SK-N-SH (cell line): ENCODE measurements around the gene ZNF521. TPM values are rescaled to one million over a fixed set of nuclear protein-coding genes. Genes with fewer than 3 reads are reported as not detected.

Source experiments
- CTCF ChIA-PET: fragments of 300-600, 350-600 bp; formaldehyde crosslinking; extraction: SDS; loops from one replicate; lab custom pipeline; 2021; lab: Yijun Ruan, JAX
- POLR2A ChIA-PET: fragments of 350-600 bp; sonication (Branson Sonifier 250); formaldehyde crosslinking; extraction: SDS; loops from one replicate; lab custom pipeline; 2020; ENCODE audit warnings: antibody characterized with exemption, inconsistent platforms; lab: Yijun Ruan, JAX
- DNase-seq: peaks from one replicate; pipeline ENCODE4 v3.0.0; 2012
- H2AFZ ChIP-seq: fragments of 200-600 bp; sonication (generic); 2 replicates; pipeline ENCODE4 v1.8.1; 2016; ENCODE audit warnings: antibody characterized with exemption, mild to moderate bottlenecking, low read depth
- H3F3A ChIP-seq: fragments of 200-600 bp; sonication (generic); replicated peaks from 2 replicates; pipeline ENCODE3; 2016; ENCODE audit warnings: antibody characterized with exemption, mild to moderate bottlenecking; ENCODE audit not compliant: insufficient read depth
- H3K27ac ChIP-seq, 2 experiments: fragments of 200-500 bp in 1 of 2; fragments of 200-600 bp in 1 of 2; sonication (Bioruptor generic) in 1 of 2; sonication (generic), shearing (Covaris generic) in 1 of 2; 2 replicates each; pipeline versions ENCODE4 v1.5.1 to v1.6.1; 2014 to 2016; ENCODE audit warnings: low read depth in 2 of 2, inconsistent platforms in 1 of 2, low read length in 1 of 2, mild to moderate bottlenecking in 1 of 2, mixed read lengths in 1 of 2
- H3K27me3 ChIP-seq: fragments of 200-600 bp; sonication (generic), shearing (Covaris generic); 2 replicates; pipeline ENCODE4 v1.6.1; 2016; ENCODE audit warnings: mixed run types; ENCODE audit not compliant: insufficient read depth
- H3K36me3 ChIP-seq, 2 experiments: fragments of 200-500 bp in 1 of 2; fragments of 200-600 bp in 1 of 2; sonication (Bioruptor generic) in 1 of 2; sonication (generic) in 1 of 2; replicated peaks in 1 of 2; 2 replicates each; pipeline versions ENCODE3 to v1.5.1; 2014 to 2016; ENCODE audit warnings: low read length in 1 of 2, mild to moderate bottlenecking in 1 of 2; ENCODE audit not compliant: insufficient read depth in 2 of 2, control insufficient read depth in 1 of 2
- H3K4me1 ChIP-seq, 2 experiments: fragments of 200-500 bp in 1 of 2; fragments of 200-600 bp in 1 of 2; sonication (Bioruptor generic) in 1 of 2; sonication (generic), shearing (Covaris generic) in 1 of 2; 2 replicates each; pipeline versions ENCODE4 v1.5.1 to v1.6.1; 2014 to 2016; ENCODE audit warnings: low read depth in 1 of 2, low read length in 1 of 2, mixed run types in 1 of 2; ENCODE audit not compliant: insufficient read depth in 2 of 2, control insufficient read depth in 1 of 2
- H3K4me2 ChIP-seq: fragments of 200-600 bp; sonication (generic), shearing (Covaris generic); 2 replicates; pipeline ENCODE4 v1.6.1; 2017; ENCODE audit warnings: mixed run types
- H3K4me3 ChIP-seq, 2 experiments: fragments of 200-500 bp in 1 of 2; fragments of 200-600 bp in 1 of 2; sonication (Bioruptor generic) in 1 of 2; sonication (generic), shearing (Covaris generic) in 1 of 2; 2 replicates each; pipeline versions ENCODE4 v1.5.1 to v1.8.1; 2014 to 2016; ENCODE audit warnings: low read depth in 2 of 2, inconsistent platforms in 1 of 2, low read length in 1 of 2, mild to moderate bottlenecking in 1 of 2, mixed read lengths in 1 of 2, moderate library complexity in 1 of 2
- H3K79me2 ChIP-seq: fragments of 200-600 bp; sonication (generic); 2 replicates; pipeline ENCODE4 v1.8.1; 2017; ENCODE audit warnings: mild to moderate bottlenecking; ENCODE audit not compliant: insufficient read depth
- H3K9ac ChIP-seq: fragments of 200-600 bp; sonication (generic); 2 replicates; pipeline ENCODE4 v1.6.1; 2017; ENCODE audit warnings: mixed run types
- H3K9me2 ChIP-seq: fragments of 200-600 bp; sonication (generic); 2 replicates; pipeline ENCODE4 v1.6.1; 2017; ENCODE audit warnings: mixed run types
- H3K9me3 ChIP-seq: fragments of 200-600 bp; sonication (generic); 2 replicates; pipeline ENCODE4 v1.6.1; 2017; ENCODE audit warnings: mixed run types, mild to moderate bottlenecking, moderate library complexity
- H4K20me1 ChIP-seq: fragments of 200-600 bp; sonication (generic); 2 replicates; pipeline ENCODE4 v1.6.1; 2017; ENCODE audit warnings: mild to moderate bottlenecking, mixed run types; ENCODE audit not compliant: insufficient read depth
- ELF1 ChIP-seq: IDR thresholded peaks from 2 replicates; pipeline ENCODE4 v1.4.0; 2012
- EP300 ChIP-seq, 2 experiments: IDR thresholded peaks; 2 replicates each; pipeline versions ENCODE4 v1.4.0 to v1.6.1; 2012; ENCODE audit warnings: borderline replicate concordance in 1 of 2, low read depth in 1 of 2, low read length in 1 of 2
- EZH2phosphoT487 ChIP-seq: fragments of 200-600 bp; sonication (generic); IDR thresholded peaks from 2 replicates; pipeline ENCODE4 v1.6.1; 2017; ENCODE audit warnings: low read depth, mixed run types, mild to moderate bottlenecking, antibody characterized with exemption, moderate library complexity, borderline replicate concordance
- FOSL2 ChIP-seq: IDR thresholded peaks from 2 replicates; pipeline ENCODE4 v1.4.0; 2012; ENCODE audit warnings: low read depth, mild to moderate bottlenecking, moderate library complexity, borderline replicate concordance
- IRF3 ChIP-seq: fragments of 150-350 bp; IDR thresholded peaks from 2 replicates; pipeline ENCODE4 v1.6.1; 2016; ENCODE audit warnings: mild to moderate bottlenecking, low read depth, low read length
- NRF1 ChIP-seq: IDR thresholded peaks from 2 replicates; pipeline ENCODE4 v1.6.1; 2012; ENCODE audit warnings: low read depth, mild to moderate bottlenecking, low read length
- POLR2AphosphoS5 ChIP-seq: IDR thresholded peaks from 2 replicates; pipeline ENCODE4 v1.6.1; 2012; ENCODE audit warnings: low read depth, low read length
- RFX5 ChIP-seq: IDR thresholded peaks from 2 replicates; pipeline ENCODE4 v1.6.1; 2012; ENCODE audit warnings: mild to moderate bottlenecking, improper control_type of control experiment, low read length
- SMC3 ChIP-seq: IDR thresholded peaks from 2 replicates; pipeline ENCODE4 v1.6.1; 2012; ENCODE audit warnings: low read depth, low read length, improper control_type of control experiment
- TAF1 ChIP-seq: IDR thresholded peaks from 2 replicates; pipeline ENCODE4 v1.6.1; 2012; ENCODE audit warnings: low read depth, mild to moderate bottlenecking, low read length, moderate library complexity, borderline replicate concordance
- TCF12 ChIP-seq: IDR thresholded peaks from 2 replicates; pipeline ENCODE4 v1.4.0; 2012
- TEAD4 ChIP-seq: IDR thresholded peaks from 2 replicates; pipeline ENCODE4 v1.4.0; 2012; ENCODE audit warnings: mild to moderate bottlenecking, borderline replicate concordance; ENCODE audit not compliant: insufficient read depth
- USF2 ChIP-seq: fragments of 150-350 bp; IDR thresholded peaks from 2 replicates; pipeline ENCODE4 v1.6.1; 2017; ENCODE audit warnings: antibody characterized with exemption, low read length, low read depth, borderline replicate concordance
- YY1 ChIP-seq: IDR thresholded peaks from 2 replicates; pipeline ENCODE4 v1.4.0; 2012; ENCODE audit warnings: low read depth, mild to moderate bottlenecking
- WGBS: methylation state at CpG from one replicate; pipeline ENCODE4 v1.1.6; 2017; ENCODE audit warnings: low lambda C conversion rate; 5-methylcytosine and 5-hydroxymethylcytosine counted together
- polyA plus RNA-seq, 3 experiments: library from polyadenylated mRNA; depleted of rRNA; stranded (reverse); fragments of >200 nt; gene quantifications; 2 replicates each; pipeline ENCODE4 v1.2.3, GENCODE V29; 2012
- TF ChIP-seq, protein P1 (sequence below): IDR thresholded peaks from 2 replicates; pipeline ENCODE4 v1.4.0; 2012; ENCODE audit warnings: low read depth
- TF ChIP-seq, protein P2 (sequence below): IDR thresholded peaks from 2 replicates; pipeline ENCODE4 v1.4.0; 2012; ENCODE audit warnings: low read depth, borderline replicate concordance
- TF ChIP-seq, protein P3 (sequence below): IDR thresholded peaks from 2 replicates; pipeline ENCODE4; 2012
- TF ChIP-seq, protein P4 (sequence below): fragments of 200-600 bp; sonication (generic); IDR thresholded peaks from 2 replicates; pipeline ENCODE4 v1.6.1; 2017; ENCODE audit warnings: antibody characterized with exemption, mild to moderate bottlenecking, moderate library complexity

Gene ZNF521
- polyA plus RNA-seq, 1 of the 3 experiments (the other 2 are of a cell fraction), result 14.1 TPM

GRCh38 chr18:25145731-25146511, 206.0 kb downstream of the ZNF521 start:
- 87% methylated on average over 2 of the region's 2 CpGs for WGBS
- TF ChIP-seq, protein P1, sequence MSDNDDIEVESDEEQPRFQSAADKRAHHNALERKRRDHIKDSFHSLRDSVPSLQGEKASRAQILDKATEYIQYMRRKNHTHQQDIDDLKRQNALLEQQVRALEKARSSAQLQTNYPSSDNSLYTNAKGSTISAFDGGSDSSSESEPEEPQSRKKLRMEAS, result no peak
- TF ChIP-seq EZH2phosphoT487 (no peak), TAF1 (no peak), YY1 (no peak), POLR2AphosphoS5 (no peak)
- TF ChIP-seq, protein P2, sequence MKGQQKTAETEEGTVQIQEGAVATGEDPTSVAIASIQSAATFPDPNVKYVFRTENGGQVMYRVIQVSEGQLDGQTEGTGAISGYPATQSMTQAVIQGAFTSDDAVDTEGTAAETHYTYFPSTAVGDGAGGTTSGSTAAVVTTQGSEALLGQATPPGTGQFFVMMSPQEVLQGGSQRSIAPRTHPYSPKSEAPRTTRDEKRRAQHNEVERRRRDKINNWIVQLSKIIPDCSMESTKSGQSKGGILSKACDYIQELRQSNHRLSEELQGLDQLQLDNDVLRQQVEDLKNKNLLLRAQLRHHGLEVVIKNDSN, result no peak
- no peaks in the 10 kb centered on the region for H3K27me3 ChIP-seq
- ChIA-PET CTCF (no interaction called here), POLR2A (no interaction called here)
- H3K9ac ChIP-seq, result no peak overlapping the region
- no peaks in the 10 kb centered on the region for H3K9me3 ChIP-seq
- peaks cover 7% of the 10 kb centered on the region for H3F3A ChIP-seq
- no peaks in the 10 kb centered on the region for H3K36me3 ChIP-seq
- no peak overlapping the region for H3K27ac ChIP-seq
- H2AFZ ChIP-seq, result no peak overlapping the region
- no peaks in the 10 kb centered on the region for H4K20me1 ChIP-seq
- H3K4me2 ChIP-seq, result no peak overlapping the region
- H3K4me3 ChIP-seq, result no peak overlapping the region
- DNase-seq, result no peak
- H3K4me1 ChIP-seq, result peaks cover 0 to 6% of the 10 kb centered on the region in 2 experiments; a peak in 2 of 4 replicates
- H3K9me2 ChIP-seq, result no peaks in the 10 kb centered on the region
- no peaks in the 10 kb centered on the region for H3K79me2 ChIP-seq

- H3K4me1 ChIP-seq, result peaks cover 0 to 6% of the 10 kb centered on the region in 2 experiments; a peak in 2 of 4 replicates
- no peak overlapping the region for H3K4me3 ChIP-seq
- no peak overlapping the region for H3K4me2 ChIP-seq
- peak overlapping the region; percentile 16; the same call in 1 of the 2 replicates for H2AFZ ChIP-seq
- H3F3A ChIP-seq, result peaks cover 7% of the 10 kb centered on the region
- peak overlapping the region in 1 of 2 experiments; percentile 59; a peak in 2 of 4 replicates for H3K27ac ChIP-seq
- POLR2A ChIA-PET, result no interaction called here
- no peaks in the 10 kb centered on the region for H3K9me2 ChIP-seq
- H4K20me1 ChIP-seq, result no peaks in the 10 kb centered on the region
- 19% methylated on average over 2 of the region's 2 CpGs for WGBS
- no peaks in the 10 kb centered on the region for H3K79me2 ChIP-seq
- no peaks in the 10 kb centered on the region for H3K36me3 ChIP-seq
- no peaks in the 10 kb centered on the region for H3K9me3 ChIP-seq
- CTCF ChIA-PET, result no interaction called here
- no peak for DNase-seq
- H3K27me3 ChIP-seq, result no peaks in the 10 kb centered on the region
- H3K9ac ChIP-seq, result peak overlapping the region; percentile 29; the same call in 1 of the 2 replicates
- TF ChIP-seq, protein P3, sequence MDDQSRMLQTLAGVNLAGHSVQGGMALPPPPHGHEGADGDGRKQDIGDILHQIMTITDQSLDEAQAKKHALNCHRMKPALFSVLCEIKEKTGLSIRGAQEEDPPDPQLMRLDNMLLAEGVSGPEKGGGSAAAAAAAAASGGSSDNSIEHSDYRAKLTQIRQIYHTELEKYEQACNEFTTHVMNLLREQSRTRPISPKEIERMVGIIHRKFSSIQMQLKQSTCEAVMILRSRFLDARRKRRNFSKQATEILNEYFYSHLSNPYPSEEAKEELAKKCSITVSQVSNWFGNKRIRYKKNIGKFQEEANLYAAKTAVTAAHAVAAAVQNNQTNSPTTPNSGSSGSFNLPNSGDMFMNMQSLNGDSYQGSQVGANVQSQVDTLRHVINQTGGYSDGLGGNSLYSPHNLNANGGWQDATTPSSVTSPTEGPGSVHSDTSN, result no peak
- TF ChIP-seq FOSL2 (peak; percentile 40; the same call in 1 of the 2 replicates), TCF12 (peak; percentile 52), RFX5 (no peak), ELF1 (no peak), IRF3 (no peak), TEAD4 (no peak), EP300 (IDR thresholded peaks at IDR 0.05; ENCODE audit: borderline replicate concordance in 1 of 2, low read depth in 1 of 2, low read length in 1 of 2) (no peak), SMC3 (no peak), USF2 (no peak), NRF1 (no peak)
- TF ChIP-seq, protein P1, result no peak
- TF ChIP-seq, protein P4, sequence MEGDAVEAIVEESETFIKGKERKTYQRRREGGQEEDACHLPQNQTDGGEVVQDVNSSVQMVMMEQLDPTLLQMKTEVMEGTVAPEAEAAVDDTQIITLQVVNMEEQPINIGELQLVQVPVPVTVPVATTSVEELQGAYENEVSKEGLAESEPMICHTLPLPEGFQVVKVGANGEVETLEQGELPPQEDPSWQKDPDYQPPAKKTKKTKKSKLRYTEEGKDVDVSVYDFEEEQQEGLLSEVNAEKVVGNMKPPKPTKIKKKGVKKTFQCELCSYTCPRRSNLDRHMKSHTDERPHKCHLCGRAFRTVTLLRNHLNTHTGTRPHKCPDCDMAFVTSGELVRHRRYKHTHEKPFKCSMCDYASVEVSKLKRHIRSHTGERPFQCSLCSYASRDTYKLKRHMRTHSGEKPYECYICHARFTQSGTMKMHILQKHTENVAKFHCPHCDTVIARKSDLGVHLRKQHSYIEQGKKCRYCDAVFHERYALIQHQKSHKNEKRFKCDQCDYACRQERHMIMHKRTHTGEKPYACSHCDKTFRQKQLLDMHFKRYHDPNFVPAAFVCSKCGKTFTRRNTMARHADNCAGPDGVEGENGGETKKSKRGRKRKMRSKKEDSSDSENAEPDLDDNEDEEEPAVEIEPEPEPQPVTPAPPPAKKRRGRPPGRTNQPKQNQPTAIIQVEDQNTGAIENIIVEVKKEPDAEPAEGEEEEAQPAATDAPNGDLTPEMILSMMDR, result no peak
These were observed 207.1 kb downstream of the ZNF521 start for GRCh38 chr18:25144820-25145219.
